HG03103 (cell line): ENCODE results near the gene TMEM143.

ENCODE experiments used
- ATAC-seq: cut with Tn5 transposase; IDR thresholded peaks from one replicate; pipeline ENCODE4 v1.9.1; 2021; ENCODE audit warnings: low read depth; ENCODE audit not compliant: unreplicated experiment

The TMEM143 gene

DNA sequence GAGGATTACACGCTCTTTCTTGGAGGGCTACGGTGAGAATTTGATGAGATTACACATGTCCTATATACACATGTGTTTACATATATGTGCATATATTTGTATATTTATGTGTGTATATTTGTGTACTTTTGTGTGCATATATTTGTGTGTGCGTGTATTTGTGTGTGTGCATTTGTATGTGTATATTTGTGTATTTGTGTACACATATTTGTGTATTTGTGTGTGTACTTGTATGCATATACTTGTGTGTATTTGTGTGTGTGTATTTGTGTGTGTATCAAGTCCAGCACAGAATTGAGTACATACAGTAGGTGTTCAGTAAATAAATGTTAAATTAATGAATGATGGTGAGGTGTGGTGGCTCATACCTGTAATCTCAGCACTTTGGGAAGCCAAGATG, 1.8 kb downstream of the TMEM143 start:
- no peak for ATAC-seq

DNA sequence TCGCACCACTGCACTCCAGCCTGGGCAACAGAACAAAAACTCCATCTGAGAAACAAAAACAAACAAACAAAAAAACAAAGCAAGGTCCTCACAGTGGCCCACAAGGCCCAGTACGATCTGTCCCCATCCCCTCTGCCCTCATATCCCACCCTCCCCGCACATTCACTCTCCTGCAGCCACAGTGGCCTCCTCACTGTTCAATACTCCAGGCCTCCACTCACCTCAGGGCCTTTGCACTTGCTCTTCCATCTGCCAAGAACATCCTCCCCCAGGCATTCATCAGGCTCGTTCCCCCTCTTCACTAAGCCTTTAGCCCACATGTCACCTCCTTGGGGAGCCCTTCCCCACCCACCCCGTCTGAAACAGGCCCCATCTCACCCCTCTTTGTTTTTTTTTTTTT, 4.6 kb downstream of the TMEM143 start:
- no peak for ATAC-seq

DNA sequence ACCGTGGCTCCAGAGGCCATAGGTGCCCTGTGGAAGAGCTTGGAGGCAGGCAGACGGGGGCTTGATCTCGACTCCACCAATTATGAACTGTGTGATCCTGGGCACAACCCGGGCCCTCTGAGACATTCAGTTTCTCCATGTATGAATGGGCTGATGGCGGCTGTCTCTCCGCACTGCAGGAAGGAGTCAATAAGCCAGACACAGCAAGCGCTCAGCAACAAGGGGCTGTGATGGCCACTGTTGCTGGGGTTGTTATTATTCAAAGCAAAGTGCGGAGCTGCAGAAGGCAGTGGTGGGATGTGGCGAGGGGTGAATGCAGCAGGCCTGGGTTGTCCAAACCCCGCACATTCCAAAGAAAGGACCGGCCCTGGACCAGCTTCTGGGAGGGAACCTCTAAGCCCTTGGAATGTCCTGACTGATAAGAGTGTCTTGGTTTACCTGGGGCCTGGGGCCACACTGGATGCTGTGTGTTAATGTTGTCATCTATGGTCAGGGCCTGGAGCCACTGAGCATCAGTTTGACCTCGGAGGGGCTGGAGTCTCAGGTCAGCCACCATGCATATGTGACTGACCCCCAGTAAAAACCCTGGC, 8.3 kb downstream of the TMEM143 start:
- no peak for ATAC-seq

DNA sequence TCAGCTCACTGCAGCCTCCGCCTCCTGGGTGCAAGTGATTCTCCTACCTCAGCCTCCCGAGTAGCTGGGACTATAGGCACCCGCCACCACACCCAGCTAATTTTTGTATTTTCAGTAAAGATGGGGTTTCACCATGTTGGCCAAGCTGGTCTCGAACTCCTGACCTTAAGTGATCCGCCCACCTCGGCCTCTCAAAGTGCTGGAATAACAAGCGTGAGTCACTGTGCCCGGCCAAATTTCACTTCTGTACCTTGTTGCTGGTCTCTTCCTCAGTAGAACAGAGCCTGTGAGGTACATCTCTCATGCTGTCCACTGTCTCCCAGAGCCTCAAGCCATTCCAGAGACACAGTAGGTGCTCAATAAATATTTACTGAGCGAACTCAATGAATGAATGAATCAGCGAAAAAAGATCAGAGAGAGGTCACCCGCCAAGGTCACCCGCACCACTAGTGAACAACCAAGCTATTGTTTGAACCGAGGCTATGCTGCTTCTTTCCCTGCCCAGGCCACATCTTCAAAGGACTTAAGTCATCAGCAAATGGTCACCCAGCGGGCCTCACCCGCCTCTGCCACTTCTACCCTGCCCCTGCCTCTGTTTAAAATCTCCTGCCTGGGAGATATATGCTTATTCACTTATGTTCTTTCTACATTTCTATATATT, 9.3 kb downstream of the TMEM143 start:
- no peak for ATAC-seq

DNA sequence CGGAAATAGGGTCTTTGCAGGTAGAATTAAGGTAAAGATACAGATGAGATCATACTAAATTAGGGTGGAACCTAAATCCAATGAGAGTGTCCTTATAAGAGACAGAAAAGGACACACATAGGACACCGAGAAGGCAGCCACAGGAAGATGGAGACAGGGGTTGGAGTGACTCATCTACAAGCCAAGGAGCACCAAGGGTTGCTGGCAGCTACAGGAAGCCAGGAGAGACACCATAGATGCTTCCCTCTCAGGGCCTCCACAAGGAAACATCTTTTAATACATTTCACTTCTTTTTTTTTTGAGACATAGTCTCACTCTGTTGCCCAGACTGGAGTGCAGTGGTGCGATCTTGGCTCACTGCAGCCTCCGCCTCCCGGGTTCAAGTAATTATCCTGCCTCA, 10.1 kb downstream of the TMEM143 start:
- no peak for ATAC-seq

DNA sequence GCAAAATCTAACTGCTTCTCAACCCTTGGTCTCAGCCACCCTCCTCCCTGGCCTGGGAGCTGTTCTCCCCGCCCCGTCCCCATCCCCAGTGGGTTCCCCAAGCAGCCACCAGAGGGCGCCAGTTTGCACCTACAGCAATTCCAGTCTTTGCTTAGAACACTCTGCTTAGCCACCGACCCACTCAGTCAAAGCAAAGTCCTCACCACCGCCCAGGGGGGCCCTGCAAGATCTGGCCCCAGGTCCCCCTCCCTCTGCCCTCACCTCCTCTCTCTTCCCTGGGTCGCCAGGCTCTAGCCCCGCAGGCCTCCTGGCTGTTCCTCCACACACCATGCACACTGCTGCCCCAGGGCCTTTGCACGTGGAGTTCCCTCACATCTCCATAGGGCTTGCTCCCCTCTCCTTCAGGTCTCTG, 12.4 kb downstream of the TMEM143 start:
- no peak for ATAC-seq

DNA sequence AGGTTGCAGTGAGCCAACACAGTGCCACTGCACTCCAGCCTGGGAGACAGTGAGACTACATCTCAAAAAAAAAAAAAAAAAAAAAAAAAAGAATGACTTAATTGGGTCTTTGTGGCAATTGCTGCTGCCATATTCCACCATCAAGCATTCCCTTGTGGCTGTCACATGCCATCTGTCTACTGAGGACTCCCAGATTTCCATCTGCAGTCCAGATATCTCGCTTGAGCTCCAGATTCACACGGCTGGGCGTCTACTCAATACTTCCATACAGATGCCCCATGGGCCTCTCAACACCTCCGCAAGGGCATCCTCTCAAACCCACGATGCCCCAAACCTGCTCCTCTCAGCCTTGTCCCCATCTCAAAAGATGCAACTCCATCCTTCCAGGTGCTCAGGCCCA, 12.9 kb downstream of the TMEM143 start:
- no peak for ATAC-seq

DNA sequence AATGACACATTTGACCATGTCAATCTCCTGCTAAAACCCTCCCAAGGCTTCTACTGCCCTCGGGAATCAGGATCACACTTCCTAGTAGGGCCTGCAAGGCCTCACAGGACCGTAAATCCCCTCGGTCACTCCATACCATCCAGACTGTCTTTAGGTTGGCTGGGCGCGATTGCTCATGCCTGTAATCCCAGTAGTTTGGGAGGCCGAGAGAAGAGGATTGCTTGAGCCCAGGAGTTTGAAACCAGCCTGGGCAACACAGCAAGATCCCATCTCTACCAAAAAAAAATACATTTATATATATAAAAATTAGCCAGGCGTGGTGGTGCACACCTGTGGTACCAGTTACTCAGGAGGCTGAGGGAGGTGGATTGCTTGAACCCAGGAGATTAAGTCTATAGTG, 15.0 kb downstream of the TMEM143 start:
- ATAC-seq = no peak

DNA sequence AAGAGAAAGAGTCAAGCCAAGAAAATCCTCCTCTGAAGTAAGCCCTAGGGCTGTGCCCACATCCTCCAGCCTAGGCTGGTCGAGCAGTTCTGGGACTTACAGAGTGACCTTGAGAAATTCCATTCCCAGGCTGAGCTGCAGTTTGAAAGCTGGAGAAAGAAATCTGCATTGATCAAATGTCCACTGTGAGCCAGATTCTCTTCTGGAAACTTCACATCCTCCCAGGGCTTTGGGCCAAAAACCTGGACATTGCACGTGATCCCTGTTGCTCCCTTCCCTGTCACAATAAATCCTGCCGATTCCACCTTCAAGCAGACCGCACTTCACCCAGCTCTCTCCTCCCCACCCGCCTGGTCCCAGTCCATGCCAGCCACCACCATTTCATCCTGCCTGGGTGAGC, 15.7 kb downstream of the TMEM143 start:
- no peak for ATAC-seq

DNA sequence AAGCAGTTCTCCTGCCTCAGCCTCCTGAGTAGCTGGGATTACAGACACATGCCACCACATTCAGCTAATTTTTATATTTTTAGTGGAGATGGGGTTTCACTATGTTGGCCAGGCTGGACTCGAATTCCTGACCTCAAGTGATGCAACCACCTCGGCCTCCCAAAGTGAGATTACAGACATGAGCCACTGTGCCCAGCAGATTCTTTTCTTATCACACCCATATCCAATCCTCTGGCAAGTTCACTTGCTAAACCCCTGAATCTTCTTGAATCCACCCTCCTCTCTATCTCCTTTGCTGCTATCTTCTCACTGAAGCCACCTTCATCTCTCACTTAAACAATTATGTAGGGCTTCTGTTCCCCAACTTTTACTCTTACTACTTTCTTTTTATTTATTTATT, 17.5 kb downstream of the TMEM143 start:
- ATAC-seq = no peak

DNA sequence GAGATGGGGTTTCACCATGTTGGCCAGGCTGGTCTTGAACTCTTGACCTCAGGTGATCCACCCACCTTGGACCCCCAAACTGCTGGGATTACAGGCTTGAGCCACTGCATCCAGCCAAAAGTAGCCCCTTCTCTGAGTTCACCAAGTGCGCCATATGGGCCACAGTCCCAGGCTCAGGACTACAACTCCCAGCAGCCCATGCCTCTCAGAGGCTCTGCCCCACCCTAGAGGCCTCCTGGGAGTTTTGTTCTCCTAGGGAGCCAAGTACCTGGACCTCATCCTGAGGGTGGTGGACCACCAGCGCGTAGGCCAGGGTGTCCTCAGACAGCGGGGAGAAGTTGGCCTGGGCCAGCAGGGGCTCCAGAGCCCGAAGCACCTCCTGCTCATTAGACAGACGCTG, 18.8 kb downstream of the TMEM143 start:
- no peak for ATAC-seq

DNA sequence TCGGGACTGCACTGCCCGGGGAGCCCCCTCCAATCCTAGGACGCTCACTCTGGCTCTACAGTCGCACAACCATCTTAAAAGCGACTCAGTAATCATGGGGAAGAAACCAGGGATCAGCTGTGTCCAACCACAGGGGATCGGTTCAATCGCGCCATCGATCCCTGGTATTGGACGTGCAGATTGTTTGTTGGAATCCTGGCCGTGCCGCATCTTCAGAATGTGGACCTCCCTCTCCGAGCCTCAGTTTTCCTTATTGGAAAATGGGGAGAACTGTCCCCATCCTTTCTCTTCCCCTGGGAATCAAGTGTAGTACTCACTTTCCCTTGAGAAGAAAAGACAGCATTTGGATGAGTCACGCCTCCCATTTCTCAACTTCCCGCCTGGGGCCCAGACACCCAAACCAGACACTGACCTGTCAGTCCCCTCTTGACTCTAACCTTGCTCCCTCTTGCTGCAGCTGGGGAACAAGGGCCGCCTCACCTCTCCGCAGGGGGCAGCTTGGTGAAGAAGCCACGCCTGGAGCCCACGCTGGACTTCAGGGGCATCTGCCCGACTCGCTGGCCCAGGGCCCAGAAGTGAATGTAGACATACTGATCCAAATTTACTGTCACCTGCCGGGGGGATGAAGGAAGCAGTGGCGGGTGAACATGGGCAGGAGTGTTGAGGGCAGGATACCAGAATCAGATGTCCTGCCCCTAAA, 20.7 kb downstream of the TMEM143 start:
- no peak for ATAC-seq

DNA sequence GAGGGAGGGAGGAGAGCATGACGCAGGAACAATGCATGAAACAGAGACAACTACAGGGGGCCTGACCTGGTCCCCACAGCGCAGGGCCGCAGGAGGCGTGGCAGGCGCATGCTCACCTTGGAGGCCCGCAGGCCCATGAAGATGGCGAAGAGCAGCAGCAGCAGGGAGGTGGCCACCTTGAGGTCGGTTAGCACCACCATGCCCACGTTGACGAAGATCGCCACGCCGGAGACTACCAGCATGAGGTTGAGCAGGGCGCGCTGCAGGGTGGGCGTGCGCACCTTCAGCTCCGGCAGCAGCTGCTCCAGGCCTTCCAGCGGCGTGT, 21.4 kb downstream of the TMEM143 start:
- ATAC-seq = no peak

DNA sequence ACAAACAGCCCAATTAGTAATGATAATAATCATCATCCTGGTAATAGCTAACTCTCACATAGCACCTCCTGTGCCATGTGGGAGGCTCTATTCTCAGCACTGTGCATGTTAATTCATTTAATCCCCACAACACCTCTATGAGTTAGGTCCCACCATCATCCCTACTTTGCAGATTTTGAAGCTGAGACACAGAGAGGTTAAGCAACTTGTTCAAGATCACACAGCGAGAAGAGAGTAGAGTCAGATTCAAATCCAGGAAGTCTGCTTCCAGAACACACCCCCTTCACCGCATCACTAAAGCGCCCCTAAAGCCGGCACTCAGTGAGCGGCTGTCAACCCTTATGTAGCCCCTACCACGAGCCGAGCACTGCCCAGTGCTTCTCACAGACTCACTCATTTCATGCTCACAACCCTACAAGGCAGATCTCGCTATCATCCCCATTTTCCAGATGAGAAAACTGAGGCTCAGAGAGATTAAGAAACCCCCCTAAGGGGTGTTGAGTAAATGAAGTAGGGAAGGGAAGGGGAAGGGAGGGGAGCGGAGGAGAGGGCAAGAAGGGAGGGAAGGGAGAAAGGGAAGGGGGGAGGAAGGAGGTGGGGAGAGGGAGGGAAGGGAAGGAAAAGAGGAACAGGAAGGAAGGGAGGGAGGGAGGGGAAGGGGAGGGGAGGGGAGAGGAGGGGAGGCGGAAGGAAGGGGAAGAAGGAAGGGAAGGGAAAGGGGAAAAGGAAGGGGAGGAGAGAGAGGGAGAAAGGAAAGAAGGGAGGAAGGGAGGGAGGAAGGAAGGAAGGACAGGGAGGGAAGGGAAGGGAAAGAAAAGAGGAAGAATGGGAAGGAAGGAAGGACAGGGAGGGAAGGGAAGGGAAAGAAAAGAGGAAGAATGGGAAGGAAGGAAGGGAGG, 22.0 kb downstream of the TMEM143 start:
- ATAC-seq = no peak

DNA sequence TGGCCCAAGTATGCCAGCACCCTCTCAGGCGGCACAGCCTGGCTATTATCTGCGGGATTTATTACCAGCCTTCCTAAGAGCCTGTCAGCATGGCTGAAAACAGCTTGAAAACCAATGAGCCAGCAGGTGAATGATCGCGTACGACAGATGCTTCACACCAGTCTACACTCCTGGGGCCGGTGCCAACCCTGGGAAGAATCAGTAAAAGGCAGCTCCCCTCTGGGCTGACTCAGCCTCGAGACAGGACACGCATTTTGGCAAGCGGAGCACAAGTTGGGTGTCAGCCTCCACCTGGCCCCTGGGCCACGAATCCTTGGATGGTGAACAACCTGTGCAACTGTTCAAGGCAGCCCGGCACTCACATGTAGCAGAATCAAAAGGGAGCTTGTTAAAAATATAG, 22.7 kb downstream of the TMEM143 start:
- no peak for ATAC-seq

DNA sequence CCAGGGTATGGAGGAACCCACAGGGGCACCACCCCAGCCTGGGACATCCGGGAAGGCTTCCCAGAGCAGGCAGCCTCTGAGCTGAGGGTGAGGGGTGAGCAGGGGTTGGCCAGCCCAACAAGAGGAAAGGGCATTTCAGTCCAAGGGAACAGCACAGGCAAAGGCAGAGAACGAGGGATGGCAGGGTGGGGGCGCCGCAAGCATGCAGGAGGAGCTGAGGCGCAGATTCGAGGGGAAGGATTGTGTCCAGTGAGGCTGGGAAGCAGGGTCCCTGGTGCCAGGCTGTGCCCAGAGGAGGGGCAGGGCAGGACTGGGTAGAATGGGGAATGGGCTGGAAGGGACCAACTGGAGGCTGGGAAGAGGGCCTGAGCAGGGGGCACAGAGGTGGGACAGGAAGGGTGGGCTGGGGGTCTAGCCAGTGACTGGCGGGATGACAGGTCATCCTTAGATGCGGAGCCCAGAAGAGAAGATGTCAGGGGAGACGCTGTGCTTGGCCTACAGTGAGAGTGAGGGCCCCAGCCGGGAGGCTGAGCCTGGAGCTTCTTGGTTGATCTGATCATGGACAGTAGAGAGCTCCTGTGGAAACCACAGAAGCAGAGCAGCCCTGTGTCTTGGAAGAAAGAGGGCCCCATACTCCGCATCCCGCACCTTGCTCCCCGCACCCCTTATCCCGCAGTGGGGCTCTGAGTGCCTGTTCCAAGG, 24.8 kb downstream of the TMEM143 start:
- no peak for ATAC-seq

DNA sequence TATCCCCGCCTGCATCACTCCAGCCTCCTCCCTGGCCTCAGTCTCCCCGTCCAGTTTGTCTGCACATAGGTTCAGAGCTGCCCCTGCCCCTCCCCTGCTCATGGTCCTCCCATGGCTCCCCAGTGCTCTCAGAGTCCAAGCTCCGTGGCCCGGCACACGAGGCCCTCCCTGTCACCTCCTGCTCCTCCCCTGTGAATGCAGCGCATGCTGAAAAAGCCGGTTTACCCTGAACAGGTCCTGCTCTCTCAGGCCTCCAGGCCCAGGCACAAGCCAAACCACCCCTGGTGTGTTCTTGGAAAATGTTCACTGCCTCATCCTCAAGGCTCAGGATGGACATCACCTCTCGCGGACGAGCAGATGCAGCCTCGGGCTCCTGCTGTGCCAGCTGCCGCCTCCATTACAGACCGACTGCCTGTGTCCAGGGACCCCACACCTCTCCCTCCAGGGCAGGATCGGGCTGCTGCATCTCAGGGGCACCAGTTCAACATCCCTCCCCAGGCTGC, 25.4 kb downstream of the TMEM143 start:
- no peak for ATAC-seq

DNA sequence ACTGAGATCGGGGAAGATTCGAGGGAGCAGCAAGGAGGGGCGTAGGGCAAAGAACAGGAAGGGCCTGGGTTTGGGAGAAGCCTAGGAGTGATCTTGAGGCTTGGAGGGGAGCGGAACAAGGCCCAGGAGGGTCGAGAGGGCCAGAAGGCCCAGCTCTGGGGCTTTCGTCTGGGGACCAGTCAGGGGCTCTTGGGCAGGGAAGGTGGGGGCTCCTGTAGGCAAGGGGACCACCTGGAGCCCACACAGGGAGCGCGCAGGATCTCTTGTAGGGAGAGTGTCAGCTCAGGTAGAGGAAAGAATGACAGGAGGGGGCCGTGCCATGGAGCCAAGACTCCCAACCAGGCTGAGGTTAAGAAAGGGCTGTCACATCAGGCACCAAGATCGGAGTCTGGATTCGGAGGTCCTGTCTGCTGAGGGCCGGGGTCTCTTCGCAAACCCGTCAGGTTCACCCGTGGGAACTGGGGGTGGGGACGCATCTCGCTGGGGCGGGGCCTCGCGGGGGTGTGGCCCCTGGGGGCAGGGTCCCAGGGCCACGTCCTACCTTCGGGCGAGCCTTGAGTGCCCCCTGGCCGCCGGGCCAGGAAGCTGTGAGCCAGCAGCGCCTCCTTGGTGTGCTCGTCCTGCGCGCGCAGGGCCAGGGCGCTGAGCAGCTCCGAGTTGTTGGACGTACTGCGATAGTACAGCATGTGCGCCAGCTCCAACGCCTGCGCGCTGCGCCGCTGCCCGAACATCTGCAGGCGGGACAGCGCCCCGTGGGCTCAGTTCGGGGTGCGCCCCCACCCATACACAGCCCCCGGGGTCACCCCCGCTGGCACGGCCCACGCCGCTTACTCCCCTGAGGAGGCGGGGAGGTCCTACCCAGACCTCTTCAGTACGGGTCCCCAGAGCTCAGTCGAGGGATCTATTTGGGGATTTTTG, 30.0 kb downstream of the TMEM143 start:
- ATAC-seq = peak; percentile 47

DNA sequence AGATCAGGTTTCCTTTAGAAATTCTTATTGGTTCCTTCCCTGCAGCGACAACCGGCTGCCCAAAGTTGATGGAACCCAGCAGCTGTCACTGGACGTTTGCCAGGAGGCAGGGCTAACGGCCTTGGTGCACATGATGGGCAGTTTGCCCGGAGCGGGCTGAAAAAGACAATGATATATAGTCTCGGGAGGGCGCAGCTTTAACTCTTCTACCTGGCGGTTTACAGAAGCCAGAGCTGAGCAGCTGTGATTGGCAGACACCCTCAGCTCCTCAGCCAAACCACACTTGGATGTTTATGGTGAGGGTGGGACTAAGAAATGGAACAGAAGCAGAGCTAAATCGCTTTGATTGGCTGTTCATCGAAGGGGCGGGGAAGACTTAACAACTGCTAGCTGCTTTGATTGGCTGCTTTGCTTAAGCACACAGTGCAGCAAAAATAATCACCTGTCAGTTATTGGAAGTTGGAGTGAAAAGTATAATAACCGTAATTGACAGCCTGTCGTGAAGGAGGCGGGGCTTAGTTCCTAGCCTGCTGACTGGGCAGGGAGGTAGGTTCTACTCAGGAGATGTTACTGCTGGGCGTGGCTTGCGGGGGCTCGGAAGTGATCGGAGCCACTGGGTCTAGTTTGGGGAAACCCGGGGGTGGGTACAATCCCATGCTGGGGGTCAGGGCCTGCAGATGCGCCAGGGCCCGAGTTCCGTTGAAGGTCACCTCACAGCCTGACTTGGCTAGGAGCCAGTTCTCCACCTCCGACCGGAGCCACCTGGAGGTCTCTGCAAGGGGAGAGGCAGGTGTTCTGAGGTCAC, 30.9 kb downstream of the TMEM143 start:
- ATAC-seq = peak; percentile 46
